A549 (cell line): ENCODE data around the gene UXS1. TPM values are rescaled to one million over a fixed set of nuclear protein-coding genes. Genes with fewer than 3 reads are reported as not detected.

Source experiments
- ATAC-seq, 2 experiments: fragments of 200-7000 bp in 1 of 2; fragments of >200 bp in 1 of 2; cut with Nextera tagmentation in 1 of 2; cut with Tn5 transposase in 1 of 2; 3 replicates each; pipeline versions ENCODE4 v1.8.0 to v1.9.1; 2018 to 2020; ENCODE audit warnings: mild to moderate bottlenecking in 1 of 2, moderate library complexity in 1 of 2
- CTCF ChIA-PET: fragments of 300-600 bp; sonication (Branson Sonifier 250); formaldehyde crosslinking; extraction: SDS; loops from one replicate; lab custom pipeline; 2021; ENCODE audit warnings: antibody characterized with exemption, inconsistent platforms; lab: Yijun Ruan, JAX
- POLR2A ChIA-PET: fragments of 350-600 bp; formaldehyde crosslinking; extraction: SDS; loops from one replicate; lab custom pipeline; 2021; ENCODE audit warnings: antibody characterized with exemption, inconsistent platforms; lab: Yijun Ruan, JAX
- DNase-seq, 2 experiments: peaks; one replicate each; pipeline versions ENCODE4 v3.0.0 to v3.0.0-alpha.2; 2011 to 2016; ENCODE audit warnings: low read depth in 1 of 2, low spot score in 1 of 2
- FAIRE-seq: peaks from 2 replicates; lab custom pipeline; 2011; peaks lifted over from hg19 to GRCh38; lab: Jason Lieb, UNC
- H3K27ac ChIP-seq, 2 experiments: fragments of >200 bp; sonication (Bioruptor Twin); formaldehyde crosslinking; 3 replicates each; pipeline ENCODE4 v1.5.1; 2016 to 2017
- H3K4me1 ChIP-seq: fragments of >200 bp; sonication (Bioruptor Twin); formaldehyde crosslinking; 3 replicates; pipeline ENCODE4 v1.6.1; 2016
- H3K4me2 ChIP-seq: fragments of >200 bp; sonication (Bioruptor Twin); formaldehyde crosslinking; 3 replicates; pipeline ENCODE4 v1.6.1; 2016
- H3K4me3 ChIP-seq: fragments of >200 bp; sonication (Bioruptor Twin); formaldehyde crosslinking; 3 replicates; pipeline ENCODE4 v1.5.1; 2016
- H3K9me3 ChIP-seq: fragments of >200 bp; sonication (Bioruptor Twin); formaldehyde crosslinking; 3 replicates; pipeline ENCODE4 v1.6.1; 2016
- BHLHE40 ChIP-seq: IDR thresholded peaks from 2 replicates; pipeline ENCODE4 v1.6.1; 2012; ENCODE audit warnings: low read depth, low read length, inconsistent platforms
- CBX8 ChIP-seq: fragments of 200-600 bp; sonication (generic); IDR thresholded peaks from 2 replicates; pipeline ENCODE4 v1.6.1; 2016
- CEBPB ChIP-seq, 2 experiments: fragments of >200 bp in 1 of 2; sonication (Bioruptor Twin) in 1 of 2; formaldehyde crosslinking in 1 of 2; IDR thresholded peaks; 2 replicates each; pipeline ENCODE4 v1.6.1; 2012 to 2016
- CHD2 ChIP-seq: fragments of 150-350 bp; IDR thresholded peaks from 2 replicates; pipeline ENCODE4 v1.6.1; 2014; ENCODE audit warnings: low read length; ENCODE audit not compliant: partially characterized antibody
- EHF ChIP-seq: fragments of 250-450 bp; sonication (Bioruptor Pico); IDR thresholded peaks from 2 replicates; pipeline ENCODE4 v1.5.0; 2020; ENCODE audit warnings: mild to moderate bottlenecking
- ELK1 ChIP-seq: fragments of 150-350 bp; IDR thresholded peaks from 2 replicates; pipeline ENCODE4 v1.6.1; 2014; ENCODE audit warnings: low read depth, mild to moderate bottlenecking, low read length
- EP300 ChIP-seq, 2 experiments: fragments of >200 bp; sonication (Bioruptor Twin); formaldehyde crosslinking; IDR thresholded peaks; 2 replicates in 1 of 2; 3 replicates in 1 of 2; pipeline ENCODE4 v1.6.1; 2016 to 2017
- ESRRA ChIP-seq: fragments of 150-350 bp; IDR thresholded peaks from 2 replicates; pipeline ENCODE4 v1.6.1; 2014; ENCODE audit warnings: mild to moderate bottlenecking, low read length, borderline replicate concordance
- FOSB ChIP-seq: fragments of 250-450 bp; sonication (Bioruptor Pico); IDR thresholded peaks from 2 replicates; pipeline ENCODE4 v1.5.0; 2020; ENCODE audit warnings: mild to moderate bottlenecking, moderate library complexity
- FOSL2 ChIP-seq, 2 experiments: fragments of 450-650 bp in 1 of 2; fragments of >200 bp in 1 of 2; sonication (Bioruptor Twin) in 1 of 2; formaldehyde crosslinking; IDR thresholded peaks; 2 replicates each; pipeline versions ENCODE4 v1.5.0 to v1.6.1; 2016 to 2020; ENCODE audit warnings: mild to moderate bottlenecking in 1 of 2, moderate library complexity in 1 of 2
- GATA3 ChIP-seq: IDR thresholded peaks from 2 replicates; pipeline ENCODE4 v1.6.1; 2012; ENCODE audit warnings: borderline replicate concordance
- HDAC2 ChIP-seq: fragments of 200-600 bp; sonication (generic); IDR thresholded peaks from 2 replicates; pipeline ENCODE4 v1.6.1; 2016
- HES2 ChIP-seq: fragments of >200 bp; sonication (Bioruptor Twin); formaldehyde crosslinking; IDR thresholded peaks from 2 replicates; pipeline ENCODE4 v1.6.1; 2016
- HEYL ChIP-seq: fragments of 250-450 bp; sonication (Bioruptor Pico); IDR thresholded peaks from 2 replicates; pipeline ENCODE4 v1.8.0; 2021; ENCODE audit warnings: mild to moderate bottlenecking, moderate library complexity
- HOXB13 ChIP-seq: fragments of 250-450 bp; sonication (Bioruptor Pico); IDR thresholded peaks from 2 replicates; pipeline ENCODE4 v1.5.0; 2020; ENCODE audit warnings: low read depth, mild to moderate bottlenecking, moderate library complexity
- KDM1A ChIP-seq: fragments of 200-600 bp; sonication (generic); IDR thresholded peaks from 2 replicates; pipeline ENCODE4 v1.6.1; 2016; ENCODE audit warnings: low read depth, mild to moderate bottlenecking
- KDM5A ChIP-seq: fragments of 200-600 bp; sonication (generic); IDR thresholded peaks from 2 replicates; pipeline ENCODE4 v1.6.1; 2016; ENCODE audit warnings: antibody characterized with exemption, mild to moderate bottlenecking
- MAX ChIP-seq: IDR thresholded peaks from 2 replicates; pipeline ENCODE4 v1.6.1; 2012
- MYC ChIP-seq: IDR thresholded peaks from 2 replicates; pipeline ENCODE4 v1.6.1; 2012; ENCODE audit warnings: mild to moderate bottlenecking, inconsistent platforms, low read length, improper control_type of control experiment, borderline replicate concordance
- NFE2L2 ChIP-seq: fragments of 150-350 bp; conservative IDR thresholded peaks from 2 replicates; pipeline ENCODE4 v1.6.1; 2014; ENCODE audit warnings: low read length
- NR3C1 ChIP-seq: fragments of >200 bp; sonication (Bioruptor Twin); formaldehyde crosslinking; IDR thresholded peaks from 3 replicates; pipeline ENCODE4 v1.6.1; 2017
- POLR2AphosphoS2 ChIP-seq: conservative IDR thresholded peaks from 2 replicates; pipeline ENCODE4 v1.6.1; 2012; ENCODE audit warnings: low read length, improper control_type of control experiment, inconsistent platforms
- RNF2 ChIP-seq: fragments of 200-600 bp; sonication (generic); IDR thresholded peaks from 2 replicates; pipeline ENCODE4 v1.6.1; 2016; ENCODE audit warnings: low read depth, mild to moderate bottlenecking, antibody characterized with exemption, moderate library complexity, borderline replicate concordance
- SREBF2 ChIP-seq: fragments of 450-650 bp; IDR thresholded peaks from 2 replicates; pipeline ENCODE4 v1.6.1; 2014; ENCODE audit warnings: mild to moderate bottlenecking, moderate library complexity
- TP53 ChIP-seq: fragments of 250-450 bp; sonication (Bioruptor Pico); IDR thresholded peaks from 2 replicates; pipeline ENCODE4 v1.5.0; 2021; ENCODE audit warnings: mild to moderate bottlenecking, moderate library complexity
- USF2 ChIP-seq: fragments of 450-650 bp; IDR thresholded peaks from 2 replicates; pipeline ENCODE4 v1.6.1; 2014; ENCODE audit warnings: antibody characterized with exemption
- ZC3H11A ChIP-seq: fragments of 450-650 bp; IDR thresholded peaks from 2 replicates; pipeline ENCODE4 v1.6.1; 2014; ENCODE audit warnings: antibody characterized with exemption, mild to moderate bottlenecking
- ZFP36 ChIP-seq: fragments of 450-650 bp; IDR thresholded peaks from 2 replicates; pipeline ENCODE4 v1.6.1; 2014; ENCODE audit warnings: borderline replicate concordance; ENCODE audit not compliant: partially characterized antibody
- WGBS: methylation state at CpG from one replicate; pipeline ENCODE4 v1.1.6; 2017; ENCODE audit errors: missing lambda C conversion rate; 5-methylcytosine and 5-hydroxymethylcytosine counted together
- polyA plus RNA-seq, 4 experiments: library from polyadenylated mRNA; depleted of rRNA in 3 of 4; stranded (reverse); fragments of >200 nt; fragmentation: RNase III in 1 of 4; extraction: RNeasy Plus Mini Kit Qiagen cat#74134 plus additional on column Dnase treatment in 1 of 4; gene quantifications; 2 replicates in 3 of 4; 3 replicates in 1 of 4; pipeline ENCODE4 v1.2.3, GENCODE V29; 2011 to 2017

UXS1 gene
- polyA plus RNA-seq, 2 of the 4 experiments (the other 2 are of a cell fraction), result 50.5 to 53.2 TPM

- POLR2A ChIA-PET, result no interaction called here
- no peak overlapping the region for H3K4me3 ChIP-seq
- CTCF ChIA-PET, result no interaction called here
- peaks cover 22% of the 10 kb centered on the region; the same call in 2 of the 3 replicates for H3K4me1 ChIP-seq
- ATAC-seq (no peak), DNase-seq (peak in 1 of 2 experiments; percentile 10), FAIRE-seq (no peak)
- TF ChIP-seq TP53 (CRISPR knock-in tag) (no peak), ELK1 (no peak), ZFP36 (no peak), ESRRA (no peak), KDM5A (no peak), FOSB (CRISPR knock-in tag) (no peak), BHLHE40 (no peak), CEBPB (IDR thresholded peaks at IDR 0.05) (no peak), KDM1A (no peak), HEYL (CRISPR knock-in tag) (no peak), MAX (no peak), USF2 (no peak), MYC (no peak), POLR2AphosphoS2 (no peak), ZC3H11A (no peak), CBX8 (no peak), HES2 (no peak)
- H3K4me2 ChIP-seq, result peak overlapping the region; percentile 40
- H3K27ac ChIP-seq, result no peak overlapping the region
- 61% methylated on average over 5 of the region's 5 CpGs for WGBS
- no peaks in the 10 kb centered on the region for H3K9me3 ChIP-seq
Measured at GRCh38 chr2:106189764-106190468, 4.2 kb downstream of the UXS1 start.

GRCh38 chr2:106189325-106189724, 4.8 kb downstream of the UXS1 start:
- Histone ChIP-seq H3K27ac (no peak overlapping the region), H3K9me3 (no peaks in the 10 kb centered on the region), H3K4me3 (no peak overlapping the region), H3K4me2 (no peak overlapping the region), H3K4me1 (peaks cover 22% of the 10 kb centered on the region; the same call in 2 of the 3 replicates)
- TF ChIP-seq CEBPB (IDR thresholded peaks at IDR 0.05) (no peak), RNF2 (no peak), HES2 (no peak), HDAC2 (no peak), GATA3 (no peak), CHD2 (no peak), HOXB13 (CRISPR knock-in tag) (no peak), NFE2L2 (no peak), SREBF2 (no peak), EP300 (IDR thresholded peaks at IDR 0.05) (no peak), NR3C1 (no peak), EHF (no peak), TP53 (CRISPR knock-in tag) (no peak), FOSL2 (IDR thresholded peaks at IDR 0.05) (no peak), FOSL2 (CRISPR knock-in tag; IDR thresholded peaks at IDR 0.05) (no peak)
- FAIRE-seq (no peak), ATAC-seq (no peak), DNase-seq (no peak)
- ChIA-PET CTCF (no interaction called here), POLR2A (no interaction called here)
- 90% methylated on average over 6 of the region's 6 CpGs for WGBS
